Endometrial microvascular endothelial cells (primary cell): ENCODE results near the gene AP1S1. TPM values are rescaled to one million over a fixed set of nuclear protein-coding genes. Genes with fewer than 3 reads are reported as not detected.

Source experiments
- in situ Hi-C: cut with HindIII; loops from 2 replicates; pipeline ENCODE4 v1.10.0; 2017; ENCODE audit warnings: low sequenced_read_pairs, low pct_unique_long_range_greater_than_20kb; ENCODE audit errors: inconsistent ontology term
- total RNA-seq: library from RNA; depleted of rRNA; stranded (reverse); fragments of >200 nt; gene quantifications from one replicate; pipeline ENCODE4 v1.2.3, GENCODE V29; 2015; ENCODE audit errors: inconsistent ontology term

AP1S1 gene
- total RNA-seq, 1 donor from 2014 or later, result 248 TPM

- in situ Hi-C loops, result no loop called here
These were observed 12.8 kb downstream of the AP1S1 start for GRCh38 chr7:101166909-101167644.

GRCh38 chr7:101167645-101168411 is 13.6 kb downstream of the AP1S1 start:
- in situ Hi-C loops, result no loop called here

- in situ Hi-C loops, result no loop called here
These were observed 14.3 kb downstream of the AP1S1 start for GRCh38 chr7:101168412-101169049.

GRCh38 chr7:101169110-101169837 is 15.0 kb downstream of the AP1S1 start:
- in situ Hi-C loops, result no loop called here

GRCh38 chr7:101169838-101170551 is 15.7 kb downstream of the AP1S1 start:
- in situ Hi-C loops, result no loop called here

- in situ Hi-C loops, result no loop called here
These were observed 16.6 kb downstream of the AP1S1 start for GRCh38 chr7:101170617-101171441.

- in situ Hi-C loops, result no loop called here
These were observed 17.2 kb downstream of the AP1S1 start for GRCh38 chr7:101171442-101171837.

- in situ Hi-C loops, result no loop called here
These were observed 18.0 kb downstream of the AP1S1 start for GRCh38 chr7:101172005-101172853.

GRCh38 chr7:101172854-101173751 is 18.8 kb downstream of the AP1S1 start:
- in situ Hi-C loops, result no loop called here

- in situ Hi-C loops, result no loop called here
These were observed 19.5 kb downstream of the AP1S1 start for GRCh38 chr7:101173752-101174244.

- in situ Hi-C loops, result no loop called here
These were observed 20.1 kb downstream of the AP1S1 start for GRCh38 chr7:101174322-101174854.

- in situ Hi-C loops, result no loop called here
These were observed 21.4 kb downstream of the AP1S1 start for GRCh38 chr7:101175664-101176063.

GRCh38 chr7:101177644-101178043 is 23.4 kb downstream of the AP1S1 start:
- in situ Hi-C loops, result no loop called here

- in situ Hi-C loops, result no loop called here
These were observed 24.8 kb downstream of the AP1S1 start for GRCh38 chr7:101179117-101179516.

- in situ Hi-C loops, result no loop called here
These were observed 25.4 kb downstream of the AP1S1 start for GRCh38 chr7:101179713-101180112.
